Gastrocnemius medialis (tissue), 4 donors: ENCODE measurements around the gene YWHAG.

Experiments used
- CTCF ChIP-seq, 5 experiments: fragments of 450-650 bp in 3 of 5; fragments of 200-600 bp in 2 of 5; sonication (generic) in 2 of 5; IDR thresholded peaks in 4 of 5; conservative IDR thresholded peaks in 1 of 5; 1 replicate in 4 of 5; 2 replicates in 1 of 5; pipeline ENCODE4 v1.5.1; 2016 to 2019; ENCODE audit warnings: antibody characterized with exemption in 5 of 5, mild to moderate bottlenecking in 3 of 5, moderate library complexity in 3 of 5
- POLR2A ChIP-seq, 2 donors: fragments of 450-650 bp; IDR thresholded peaks; one replicate each; pipeline ENCODE4 v1.6.1; 2017; ENCODE audit warnings: antibody characterized with exemption in 2 of 2, mild to moderate bottlenecking in 2 of 2, moderate library complexity in 2 of 2

GRCh38 chr7:76403780-76404494, 45.1 kb upstream of the YWHAG start:
- TF ChIP-seq CTCF (IDR thresholded peaks at IDR 0.05 in 4 of 5, conservative IDR thresholded peaks at IDR 0.05 in 1 of 5) (no peak), POLR2A (IDR thresholded peaks at IDR 0.05) (no peak)
